HEK293T (cell line): Measurements from ENCODE around the gene CHRNG.

ENCODE experiments used
- FOXM1 ChIP-seq: fragments of 450-650 bp; IDR thresholded peaks from 2 replicates; pipeline ENCODE4 v1.6.1; 2017; ENCODE audit warnings: mild to moderate bottlenecking, borderline replicate concordance
- LEF1 ChIP-seq: fragments of 450-650 bp; IDR thresholded peaks from 2 replicates; pipeline ENCODE4 v1.6.1; 2017; ENCODE audit warnings: mild to moderate bottlenecking, borderline replicate concordance
- SUZ12 ChIP-seq: fragments of 450-650 bp; IDR thresholded peaks from 2 replicates; pipeline ENCODE4 v1.6.1; 2016; ENCODE audit warnings: mild to moderate bottlenecking

DNA sequence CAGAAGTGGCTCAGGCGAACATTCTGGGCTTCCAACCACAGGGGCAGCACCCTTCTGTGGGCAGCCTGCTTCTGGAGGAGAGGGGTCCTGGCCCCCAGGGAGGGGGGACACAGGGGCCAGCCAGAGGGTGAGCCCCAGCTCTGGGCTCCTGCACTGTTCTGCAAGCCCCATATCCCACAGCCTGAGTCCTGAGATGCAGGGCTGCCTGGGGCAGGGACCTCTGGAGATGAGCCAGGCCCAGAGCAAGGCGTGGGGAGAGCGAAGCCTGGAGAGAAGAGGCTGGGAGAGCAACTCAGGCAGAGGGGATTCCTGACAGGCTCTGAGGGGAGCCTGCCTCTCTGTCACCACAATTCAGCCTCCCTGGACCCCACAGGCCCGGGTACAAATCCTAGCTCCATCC lies 32.8 kb upstream of the CHRNG start:
- no peak for TF ChIP-seq LEF1
- TF ChIP-seq FOXM1 = no peak
- TF ChIP-seq SUZ12 = no peak
